Medulla oblongata (tissue), 1 donor: Measurements from ENCODE around the gene LOXL1.

ENCODE experiments used
- DNase-seq: peaks from one replicate; pipeline ENCODE4 v3.0.0-alpha.2; 2015; ENCODE audit errors: extremely low spot score

LOXL1 gene, protein sequence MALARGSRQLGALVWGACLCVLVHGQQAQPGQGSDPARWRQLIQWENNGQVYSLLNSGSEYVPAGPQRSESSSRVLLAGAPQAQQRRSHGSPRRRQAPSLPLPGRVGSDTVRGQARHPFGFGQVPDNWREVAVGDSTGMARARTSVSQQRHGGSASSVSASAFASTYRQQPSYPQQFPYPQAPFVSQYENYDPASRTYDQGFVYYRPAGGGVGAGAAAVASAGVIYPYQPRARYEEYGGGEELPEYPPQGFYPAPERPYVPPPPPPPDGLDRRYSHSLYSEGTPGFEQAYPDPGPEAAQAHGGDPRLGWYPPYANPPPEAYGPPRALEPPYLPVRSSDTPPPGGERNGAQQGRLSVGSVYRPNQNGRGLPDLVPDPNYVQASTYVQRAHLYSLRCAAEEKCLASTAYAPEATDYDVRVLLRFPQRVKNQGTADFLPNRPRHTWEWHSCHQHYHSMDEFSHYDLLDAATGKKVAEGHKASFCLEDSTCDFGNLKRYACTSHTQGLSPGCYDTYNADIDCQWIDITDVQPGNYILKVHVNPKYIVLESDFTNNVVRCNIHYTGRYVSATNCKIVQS

DNA sequence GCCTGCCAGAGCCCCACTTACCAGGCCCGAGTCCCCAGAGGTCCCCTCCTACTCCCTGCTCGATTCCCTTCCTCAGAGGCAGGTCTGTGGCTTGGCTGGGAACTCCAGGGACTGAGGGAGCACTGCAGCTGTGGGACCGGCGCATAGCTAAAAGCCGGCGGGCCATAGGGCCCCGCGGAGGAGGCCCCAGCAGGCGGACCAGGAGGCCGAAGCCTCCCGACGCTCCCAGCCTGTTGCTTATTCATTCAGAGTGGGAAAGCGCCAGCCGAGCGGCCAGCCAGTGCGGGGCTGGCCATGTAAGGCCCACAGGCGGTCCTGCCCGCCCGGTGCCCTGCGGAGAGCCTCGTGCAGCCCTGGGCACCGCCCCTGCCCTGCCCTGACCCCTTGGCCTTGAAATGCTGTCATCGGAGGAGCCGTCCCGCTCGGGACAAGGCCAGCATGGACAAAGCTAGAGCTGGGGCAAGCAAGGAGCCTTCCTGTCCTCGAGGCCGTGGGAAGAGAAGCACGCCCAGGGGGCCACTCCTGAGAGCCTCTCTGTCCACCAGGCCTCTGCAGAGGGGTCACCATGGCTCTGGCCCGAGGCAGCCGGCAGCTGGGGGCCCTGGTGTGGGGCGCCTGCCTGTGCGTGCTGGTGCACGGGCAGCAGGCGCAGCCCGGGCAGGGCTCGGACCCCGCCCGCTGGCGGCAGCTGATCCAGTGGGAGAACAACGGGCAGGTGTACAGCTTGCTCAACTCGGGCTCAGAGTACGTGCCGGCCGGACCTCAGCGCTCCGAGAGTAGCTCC is at the start of gene LOXL1:
LOXL1 (plus strand) TSS at position 244 of the 784 bp plus-strand sequence; CDS start at position 566, 322 bp downstream.
- DNase-seq, result peak; percentile 53

DNA sequence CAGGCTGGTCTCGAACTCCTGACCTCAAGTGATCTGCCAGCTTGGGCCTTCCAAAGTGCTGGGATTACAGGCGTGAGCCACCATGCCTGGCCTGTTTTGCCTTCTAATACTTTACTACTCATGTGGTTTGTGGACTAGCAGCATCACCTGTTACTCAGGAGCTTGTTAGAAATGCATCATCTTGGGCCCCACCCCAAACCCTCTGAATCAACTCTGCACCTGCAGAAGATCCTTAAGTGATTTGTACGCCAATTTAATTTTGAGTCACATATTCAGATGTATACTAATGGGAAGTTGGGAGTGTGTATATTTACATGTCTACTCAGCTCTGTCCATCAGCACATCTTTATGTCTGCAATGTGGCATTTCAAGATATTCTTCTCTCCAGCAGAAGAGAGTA is 46.8 kb upstream of the LOXL1 start:
- no peak for DNase-seq

DNA sequence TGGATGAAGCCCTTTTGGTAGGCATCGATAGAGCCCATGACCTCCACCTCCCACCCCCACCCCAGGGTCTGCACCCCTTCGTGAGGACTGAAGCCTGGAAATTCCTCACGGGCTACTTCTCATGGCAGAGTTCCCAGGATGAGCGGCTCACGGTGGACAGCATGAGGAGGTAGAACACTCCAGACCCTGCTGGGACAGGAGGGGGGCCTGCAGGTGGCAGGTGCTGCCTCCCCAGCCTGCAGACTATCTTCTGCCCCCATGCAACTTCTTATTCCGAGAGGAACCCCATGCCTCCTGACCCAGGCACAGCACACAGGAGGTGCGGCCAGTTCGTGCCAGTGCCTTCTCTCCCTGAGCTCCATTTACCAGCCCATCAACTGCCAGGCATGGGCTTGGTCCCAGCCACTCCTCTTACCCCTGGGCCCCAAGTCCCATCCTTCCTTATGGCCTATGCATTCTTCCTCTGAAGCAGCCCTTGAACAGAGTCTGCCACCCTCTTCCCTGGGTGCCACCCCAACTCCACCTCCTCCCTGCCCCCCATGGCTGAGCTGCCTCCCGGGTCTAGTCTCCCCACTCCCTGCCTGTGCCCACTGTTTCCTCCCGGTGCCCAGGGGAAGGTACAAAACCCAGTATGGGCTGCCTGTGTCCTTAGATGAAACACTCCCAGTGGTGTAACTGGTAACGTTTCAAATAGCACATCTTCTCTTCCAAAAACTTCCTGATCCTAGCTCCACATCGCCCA is 44.5 kb upstream of the LOXL1 start:
- DNase-seq, result no peak

DNA sequence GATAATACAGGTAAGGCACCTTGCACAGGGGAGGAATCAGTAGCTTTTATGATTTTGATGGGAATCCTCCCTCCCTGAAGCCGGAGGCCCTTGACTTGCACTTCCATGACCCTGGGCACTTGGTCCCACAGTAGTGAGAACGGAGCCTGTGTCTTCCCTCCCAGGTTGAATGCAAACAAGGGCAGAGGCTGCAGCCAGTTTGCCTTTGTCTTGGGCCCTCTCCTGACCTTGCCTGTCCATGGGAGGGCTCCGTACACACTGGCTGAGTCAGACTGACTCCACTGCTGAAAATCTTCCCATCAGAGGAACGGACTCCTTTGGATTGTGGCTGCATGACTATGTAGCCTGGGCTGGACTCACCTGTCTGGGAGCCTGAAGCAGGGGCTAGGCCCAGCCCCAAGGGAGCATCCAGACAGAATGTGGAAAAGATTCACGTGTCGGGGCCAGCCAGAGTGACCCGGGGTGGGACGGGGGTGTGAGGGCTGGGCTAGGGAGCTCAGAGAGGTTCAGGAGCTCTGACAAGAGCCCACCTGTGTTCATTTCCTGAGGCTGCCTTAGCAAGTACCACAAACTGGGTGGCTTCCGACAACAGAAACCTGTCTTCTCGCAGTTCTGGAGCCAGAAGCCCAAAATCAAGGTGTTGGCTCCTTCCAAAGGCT is 43.4 kb upstream of the LOXL1 start:
- no peak for DNase-seq

DNA sequence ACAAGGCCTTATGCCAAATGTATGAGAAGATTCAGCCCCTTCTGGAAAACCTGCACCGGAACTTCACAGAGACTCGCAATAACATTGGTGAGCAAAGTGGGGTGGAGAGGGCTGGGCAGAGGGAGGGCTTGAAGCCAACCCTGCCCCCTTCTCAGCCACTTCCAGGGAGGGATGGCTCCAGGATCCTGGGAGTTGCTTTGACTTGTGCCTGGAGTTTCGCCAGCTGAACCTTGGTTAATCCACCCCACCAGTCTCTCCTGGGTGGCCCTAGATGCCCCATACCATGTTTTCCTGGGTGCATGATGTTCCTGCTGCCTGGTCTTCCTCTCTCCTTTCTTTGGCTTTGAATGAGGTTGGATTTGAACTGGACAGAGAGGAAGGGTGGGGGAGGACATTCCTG is 42.1 kb upstream of the LOXL1 start:
- DNase-seq, result no peak

DNA sequence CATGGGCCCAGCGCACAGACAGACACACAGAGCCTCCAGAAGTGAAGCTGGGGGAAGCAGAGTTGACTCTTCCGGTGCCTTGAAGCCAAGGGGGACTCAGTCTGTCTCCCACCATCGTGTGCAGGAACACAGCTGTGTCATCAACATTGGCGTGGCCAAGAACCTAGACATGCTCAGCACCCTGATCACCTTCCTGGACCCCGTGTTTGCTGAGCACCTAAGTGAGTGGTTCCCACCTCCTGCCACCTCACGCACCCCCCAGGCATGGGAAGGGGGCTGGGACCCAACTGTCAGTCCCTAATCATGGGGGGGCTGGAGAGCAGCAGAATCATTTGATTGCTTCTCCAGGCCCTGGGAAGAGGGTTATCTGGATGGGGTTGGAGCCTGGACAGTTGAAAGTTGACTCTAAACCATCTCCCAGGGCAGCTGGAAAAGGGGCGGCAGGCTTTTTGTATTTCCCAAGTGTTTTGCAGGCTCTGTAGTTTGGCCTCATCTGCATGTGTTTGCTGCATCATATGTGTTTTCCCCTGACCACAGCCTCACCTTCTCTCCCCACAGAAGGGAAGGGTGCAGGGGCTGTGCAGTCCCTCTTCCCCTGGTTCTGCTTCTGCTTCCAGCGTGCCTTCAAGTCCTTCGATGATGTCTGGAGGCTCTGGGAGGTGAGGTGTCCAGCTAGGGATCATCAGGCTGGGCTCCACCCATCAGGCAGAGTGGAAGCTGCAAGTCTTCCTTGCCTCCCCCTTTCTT is 40.1 kb upstream of the LOXL1 start:
- no peak for DNase-seq

DNA sequence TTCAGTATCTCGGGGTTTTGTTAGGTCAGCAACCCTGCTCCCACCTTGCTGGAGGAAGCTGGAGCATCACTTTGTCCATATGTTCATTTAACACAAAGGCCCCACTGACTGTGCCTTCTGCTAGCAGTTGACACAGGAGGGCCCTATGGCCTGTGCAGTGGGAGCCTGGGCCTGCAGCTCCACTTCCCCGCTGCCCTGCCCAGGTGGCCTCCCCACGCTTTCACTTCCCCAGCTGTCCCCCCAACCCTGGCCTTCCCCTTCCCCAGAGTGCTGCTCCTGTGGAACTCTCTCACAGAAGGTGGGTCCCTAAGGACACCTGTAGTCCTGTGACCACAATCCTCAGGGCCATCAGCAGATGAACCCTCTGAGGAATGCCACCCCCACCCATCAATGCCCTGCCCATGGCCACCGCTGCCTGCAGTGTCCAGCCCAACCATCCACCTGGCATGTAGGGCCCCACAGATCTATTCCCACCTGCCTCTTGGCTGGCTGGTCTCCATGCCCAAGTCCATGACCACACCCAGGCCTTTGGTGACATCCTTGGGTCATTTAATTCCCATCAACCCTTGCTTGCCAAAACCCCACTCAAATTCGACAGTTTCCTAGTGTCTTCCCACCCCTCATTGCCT is 39.4 kb upstream of the LOXL1 start:
- no peak for DNase-seq

DNA sequence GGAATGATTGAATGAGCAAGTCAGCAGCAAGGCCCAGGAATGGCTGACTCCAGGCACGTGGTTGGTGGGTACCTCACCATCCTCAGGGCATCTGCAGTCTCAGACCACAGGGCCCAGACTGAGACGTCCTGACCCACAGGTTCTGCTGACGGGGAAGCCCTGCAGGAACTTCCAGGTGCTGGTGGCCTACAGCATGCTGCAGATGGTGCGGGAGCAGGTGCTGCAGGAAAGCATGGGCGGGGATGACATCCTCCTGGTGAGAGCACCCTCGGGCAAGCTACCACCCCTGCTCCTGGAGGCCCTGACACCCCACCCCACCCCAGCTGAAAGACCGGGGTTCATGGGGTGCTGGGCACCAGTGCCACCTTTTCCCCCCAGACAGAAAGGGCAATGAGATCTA is 38.8 kb upstream of the LOXL1 start:
- DNase-seq, result no peak

DNA sequence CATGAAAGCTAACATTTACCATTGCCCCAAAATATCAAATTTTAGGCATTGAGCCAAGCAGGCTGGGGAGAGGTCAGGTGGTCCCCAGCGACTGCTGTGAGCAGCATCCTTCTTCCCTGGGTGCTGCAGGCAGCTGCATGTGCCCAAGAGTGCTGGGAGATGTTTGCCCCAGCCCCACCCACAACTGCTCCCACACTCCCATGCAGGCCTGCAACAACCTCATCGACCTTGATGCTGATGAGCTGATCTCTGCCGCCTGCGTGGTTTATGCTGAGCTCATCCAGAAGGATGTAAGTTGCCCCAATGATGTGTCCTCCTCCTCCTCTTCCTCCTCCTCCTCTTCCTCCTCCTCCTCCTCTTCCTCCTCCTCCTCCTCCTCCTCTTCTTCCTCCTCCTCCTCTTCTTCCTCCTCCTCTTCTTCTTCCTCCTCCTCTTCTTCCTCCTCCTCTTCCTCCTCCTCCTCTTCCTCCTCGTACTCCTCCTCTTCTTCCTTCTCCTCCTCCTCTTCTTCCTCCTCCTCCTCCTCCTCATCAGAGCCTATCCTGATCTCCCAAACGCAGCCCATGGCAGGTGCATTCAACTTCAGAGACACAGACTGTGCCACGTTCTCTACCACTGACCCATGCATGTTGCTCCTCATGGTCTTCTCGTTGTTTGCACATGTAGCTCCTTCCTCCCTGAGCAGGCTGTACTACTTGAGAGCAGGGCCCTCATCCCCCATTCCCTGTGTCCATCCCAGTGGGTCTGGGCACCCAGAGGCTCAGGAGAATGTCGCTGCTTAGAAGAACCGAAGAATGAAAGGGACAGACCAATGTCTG is 37.8 kb upstream of the LOXL1 start:
- DNase-seq, result no peak

DNA sequence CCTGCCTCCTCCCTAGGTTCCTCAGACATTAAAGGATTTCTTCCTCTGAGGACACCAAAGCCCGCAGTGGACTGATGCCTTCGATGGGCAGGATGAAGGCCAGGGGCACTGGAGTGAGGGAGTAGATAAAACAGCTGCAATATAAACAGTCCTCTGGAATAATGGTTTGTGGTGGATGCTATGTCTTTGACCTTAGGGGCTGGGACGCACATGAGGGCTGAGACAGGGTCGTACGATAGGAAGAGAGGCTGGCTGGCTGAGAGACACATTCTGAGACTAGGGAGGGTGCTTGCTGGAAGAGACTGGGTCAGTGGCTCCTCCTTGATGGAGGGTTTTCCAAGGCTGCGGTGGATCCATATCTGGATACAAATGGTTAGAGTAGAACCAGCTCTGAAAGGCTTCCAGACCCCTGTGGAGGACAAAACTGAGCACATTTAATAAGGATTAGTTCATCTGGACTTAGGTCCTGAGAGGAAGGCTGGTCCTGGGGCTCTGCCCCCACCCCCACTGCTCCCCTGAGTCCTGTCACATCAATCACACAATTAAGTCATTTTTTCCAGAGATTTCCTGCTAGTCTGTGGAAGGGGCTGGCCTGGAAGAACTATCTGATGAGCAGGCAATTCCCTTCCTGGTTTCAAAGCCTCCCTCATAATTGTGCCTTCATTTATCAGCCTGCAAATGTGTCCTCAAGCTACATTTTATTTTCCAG is 37.1 kb upstream of the LOXL1 start:
- DNase-seq, result no peak

DNA sequence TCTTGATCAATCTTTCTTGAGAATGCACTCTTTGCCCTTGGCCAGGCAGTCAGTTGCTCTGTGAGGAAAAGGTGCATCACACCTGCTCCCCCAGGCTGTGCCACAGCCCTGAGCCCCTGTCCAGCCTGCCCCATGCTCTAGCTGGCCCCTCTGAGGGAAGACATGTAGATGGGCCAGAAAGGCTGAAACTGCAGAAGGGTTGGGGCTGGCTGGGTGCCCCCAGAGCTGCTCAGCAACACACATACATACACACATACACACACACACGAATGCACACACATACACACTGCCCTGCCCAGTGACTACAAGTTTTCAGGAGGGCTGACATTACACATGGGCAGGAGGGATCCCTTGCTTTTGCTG is 36.5 kb upstream of the LOXL1 start:
- no peak for DNase-seq

DNA sequence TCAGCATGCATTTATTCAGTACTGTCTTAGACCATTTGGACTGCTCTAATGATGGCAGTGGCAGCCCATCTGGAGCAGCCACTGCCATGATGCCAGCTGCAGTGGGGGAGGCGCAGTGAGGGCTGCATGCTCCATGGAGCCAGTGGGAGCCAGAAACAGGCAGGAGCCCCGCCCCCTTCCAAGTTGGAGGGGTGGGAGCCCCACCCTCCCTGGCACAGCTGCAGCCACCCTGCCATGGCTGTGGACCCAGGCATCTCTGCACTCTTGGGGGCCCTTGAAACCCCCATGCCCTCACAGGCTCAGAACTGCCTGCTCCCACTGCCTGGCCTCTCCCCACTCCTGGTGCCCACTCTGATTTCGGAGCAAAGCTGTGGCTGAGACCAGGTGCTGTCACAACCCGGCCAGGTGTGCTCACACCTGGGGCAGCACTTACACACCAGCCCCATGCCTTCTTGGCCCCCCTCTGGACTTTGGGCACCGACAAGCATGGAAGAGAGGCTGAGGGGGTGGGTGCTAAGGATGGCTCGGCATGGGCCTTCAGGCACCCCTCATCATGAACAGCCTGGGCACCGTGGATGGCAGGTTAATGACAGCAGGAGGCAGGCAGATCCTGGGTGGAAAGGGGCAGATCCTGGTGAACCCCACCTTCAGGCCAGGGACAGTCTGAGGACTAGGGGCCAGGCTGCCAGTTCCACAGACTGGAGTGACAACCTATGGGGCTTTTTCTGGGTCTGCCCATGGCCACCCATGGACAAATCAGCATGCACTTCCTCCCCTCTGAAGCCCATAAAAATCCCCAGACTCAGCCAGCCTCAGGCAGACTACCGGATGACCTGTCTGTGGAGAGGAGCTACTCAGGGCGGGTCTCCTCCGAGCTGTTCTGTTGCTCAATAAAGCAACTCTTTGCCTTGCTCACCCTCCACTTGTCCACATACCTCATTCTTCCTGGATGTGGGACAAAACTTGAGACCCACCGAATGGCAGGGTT is 34.6 kb upstream of the LOXL1 start:
- DNase-seq, result no peak

DNA sequence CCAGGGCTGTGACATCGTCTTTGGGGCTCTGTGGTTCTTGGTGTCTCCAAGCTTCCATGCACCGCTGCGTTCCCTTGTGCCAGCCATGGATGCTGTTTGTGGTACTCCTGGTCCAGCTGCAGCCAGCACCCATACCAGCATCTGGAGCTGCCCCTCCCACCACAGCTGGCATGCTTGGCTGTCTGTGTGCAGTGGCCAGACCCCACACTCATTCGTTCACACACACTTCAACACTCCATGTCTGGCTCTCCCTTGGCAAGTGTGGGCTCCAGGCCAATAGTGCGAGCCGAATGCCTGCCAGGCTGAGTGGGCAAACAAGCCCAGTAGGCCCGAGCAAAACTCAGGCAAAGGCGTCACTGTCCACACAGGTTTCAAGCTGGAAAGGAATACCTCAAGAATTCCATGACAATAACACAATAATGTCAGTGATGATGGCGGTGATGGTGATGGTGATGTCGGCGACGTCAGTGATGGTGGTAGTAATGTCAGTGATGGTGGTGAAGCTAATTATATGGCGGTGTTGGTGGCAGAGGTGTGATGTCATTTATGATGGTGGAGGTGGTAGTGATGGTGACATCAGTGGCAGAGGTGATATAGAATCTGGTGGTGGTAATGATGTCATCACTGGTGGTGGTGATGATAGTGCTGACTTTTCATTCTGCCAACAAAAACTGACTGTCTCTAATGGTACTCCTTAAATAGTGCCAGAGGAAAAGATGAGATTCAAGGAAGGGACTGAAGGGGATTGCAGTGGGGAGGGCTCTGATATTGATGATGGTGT is 33.6 kb upstream of the LOXL1 start:
- DNase-seq, result no peak

DNA sequence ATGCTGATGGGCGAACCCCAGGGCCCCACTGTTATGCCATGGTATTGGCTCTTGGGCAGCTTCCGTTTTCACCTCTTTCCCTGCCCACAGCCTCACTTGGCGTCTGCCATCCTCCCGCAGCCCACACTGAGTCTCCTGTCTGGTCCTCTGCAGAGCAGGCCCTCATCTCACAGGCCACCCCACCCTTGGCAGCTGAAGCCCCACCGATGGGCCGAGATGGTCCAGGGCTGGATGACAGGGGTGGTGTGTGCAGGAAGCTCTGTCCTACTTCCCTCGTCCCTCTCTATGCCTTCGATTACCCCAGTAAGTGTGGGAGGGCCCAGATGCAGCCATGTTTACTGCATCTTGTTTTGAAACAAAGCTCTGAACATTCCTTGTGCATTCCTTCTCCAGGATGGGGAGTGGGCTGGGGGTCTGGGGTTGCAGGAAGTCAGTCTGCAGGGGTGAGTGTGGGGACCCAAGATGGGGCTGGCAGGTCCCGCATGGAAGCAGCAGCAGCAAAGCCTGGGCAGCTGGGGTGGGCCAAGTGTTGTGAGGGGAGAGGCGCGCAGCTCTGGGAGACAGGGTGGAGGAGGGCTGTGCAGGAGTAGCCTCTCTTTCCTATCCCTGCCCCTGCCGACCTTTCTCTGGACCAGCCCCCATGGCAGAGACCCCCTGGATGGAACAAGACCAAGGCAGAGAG is 32.0 kb upstream of the LOXL1 start:
- no peak for DNase-seq

DNA sequence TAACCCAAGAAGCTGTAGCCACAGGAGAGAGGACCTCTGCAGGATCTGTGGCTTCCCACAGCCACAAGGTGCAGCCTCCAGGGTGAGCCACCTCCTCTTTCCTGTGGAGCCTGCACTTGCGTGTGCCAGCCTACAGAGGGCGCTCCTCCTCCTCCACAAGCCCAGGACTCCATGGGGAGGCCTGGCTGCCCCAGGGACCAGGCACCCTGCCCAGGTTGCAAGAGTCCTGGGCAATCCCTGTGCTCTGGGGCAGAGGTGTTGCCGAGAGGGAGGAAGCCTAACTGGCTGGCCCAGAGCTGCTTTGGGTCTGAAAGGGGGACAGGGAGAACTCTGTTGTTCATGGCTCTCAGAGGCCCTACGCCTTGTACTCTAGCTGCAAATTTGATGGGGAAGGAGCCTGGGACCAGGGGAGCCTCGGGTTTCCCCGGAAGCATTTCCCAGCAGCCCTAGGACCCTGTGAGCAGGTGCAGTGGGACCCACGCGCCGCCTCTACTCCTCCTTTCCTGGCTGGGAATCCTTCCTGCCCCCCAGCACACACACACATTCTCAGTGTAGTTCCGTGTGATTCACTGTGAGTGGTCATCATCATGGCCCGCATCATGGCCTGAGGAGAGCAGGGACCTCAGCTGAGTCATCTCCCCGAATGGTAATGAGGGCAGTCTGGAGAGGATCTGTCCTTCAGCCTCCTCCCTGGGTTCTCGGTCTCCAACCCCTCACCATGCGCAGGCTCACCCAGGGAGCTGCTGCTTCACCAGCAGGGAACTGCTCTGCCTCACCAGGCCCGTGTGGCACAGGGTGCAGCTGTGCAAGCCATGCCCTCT is 28.6 kb upstream of the LOXL1 start:
- peak; percentile 7 for DNase-seq
